Omental fat pad (tissue), 4 donors: Measurements from ENCODE around the gene KMT2D. TPM values are rescaled to one million over a fixed set of nuclear protein-coding genes. Genes with fewer than 3 reads are reported as not detected.
"Not testable (repeated sequence)": the region's sequence is repeated elsewhere in the genome, so short reads cannot be mapped to it uniquely, and the experiment has no call there.

ENCODE experiments used
- ATAC-seq: fragments of 150-250 bp; one replicate; pipeline ENCODE4 v1.9.1; 2016; ENCODE audit warnings: mild to moderate bottlenecking, moderate library complexity; ENCODE audit not compliant: low FRiP score
- DNase-seq: peaks from one replicate; pipeline ENCODE4 v3.0.0-alpha.2; 2019; ENCODE audit warnings: low spot score
- CTCF ChIP-seq, 3 donors: fragments of 450-650 bp; IDR thresholded peaks; one replicate each; pipeline ENCODE4 v1.5.1; 2016 to 2017; ENCODE audit warnings: antibody characterized with exemption in 3 of 3, mild to moderate bottlenecking in 3 of 3, moderate library complexity in 2 of 3
- total RNA-seq, 4 donors: library from RNA; depleted of rRNA; stranded (reverse); fragments of >200 nt; gene quantifications; one replicate each; pipeline ENCODE4 v1.1.0, GENCODE V29; 2016

Gene KMT2D
- total RNA-seq, 4 donors from 2014 or later: 31.2 to 87.0 (median 49.0) TPM

GRCh38 chr12:49068879-49069506 is 8.4 kb upstream of the KMT2D start:
- ATAC-seq (no peak), DNase-seq (no peak)
- TF ChIP-seq CTCF (IDR thresholded peaks at IDR 0.05): no peak

- ATAC-seq (no peak), DNase-seq (no peak)
- TF ChIP-seq CTCF (IDR thresholded peaks at IDR 0.05): no peak
Observed at GRCh38 chr12:49066120-49066519, 5.5 kb upstream of the KMT2D start.

GRCh38 chr12:49064767-49065152 is 4.2 kb upstream of the KMT2D start:
- no peak for TF ChIP-seq CTCF (IDR thresholded peaks at IDR 0.05)
- no peak for DNase-seq
- ATAC-seq: no peak

GRCh38 chr12:49061916-49062315 is 1.3 kb upstream of the KMT2D start:
- DNase-seq, ATAC-seq: not testable (repeated sequence)

GRCh38 chr12:49061157-49061650 is 610 bp upstream of the KMT2D start:
- DNase-seq (no peak), ATAC-seq (no peak)
- no peak for TF ChIP-seq CTCF (IDR thresholded peaks at IDR 0.05)

GRCh38 chr12:49059299-49060171 is 1.1 kb downstream of the KMT2D start:
- TF ChIP-seq CTCF (IDR thresholded peaks at IDR 0.05): no peak
- ATAC-seq (peak; percentile 11), DNase-seq (no peak)

GRCh38 chr12:49059045-49059298 is 1.6 kb downstream of the KMT2D start:
- TF ChIP-seq CTCF (IDR thresholded peaks at IDR 0.05): no peak
- DNase-seq: no peak
- ATAC-seq: no peak
